ENCODE data around the gene NGLY1. TPM values are rescaled to one million over a fixed set of nuclear protein-coding genes. Genes with fewer than 3 reads are reported as not detected.
A peak's percentile ranks its signal among the peaks of the same experiment; 100 is the strongest.

The NGLY1 gene
- total and polyA plus RNA-seq, 2 of the 8 experiments (the other 6 are each of a cell fraction or from before 2014, with no cell fraction given) = 3.1 to 24.8 TPM

DNA sequence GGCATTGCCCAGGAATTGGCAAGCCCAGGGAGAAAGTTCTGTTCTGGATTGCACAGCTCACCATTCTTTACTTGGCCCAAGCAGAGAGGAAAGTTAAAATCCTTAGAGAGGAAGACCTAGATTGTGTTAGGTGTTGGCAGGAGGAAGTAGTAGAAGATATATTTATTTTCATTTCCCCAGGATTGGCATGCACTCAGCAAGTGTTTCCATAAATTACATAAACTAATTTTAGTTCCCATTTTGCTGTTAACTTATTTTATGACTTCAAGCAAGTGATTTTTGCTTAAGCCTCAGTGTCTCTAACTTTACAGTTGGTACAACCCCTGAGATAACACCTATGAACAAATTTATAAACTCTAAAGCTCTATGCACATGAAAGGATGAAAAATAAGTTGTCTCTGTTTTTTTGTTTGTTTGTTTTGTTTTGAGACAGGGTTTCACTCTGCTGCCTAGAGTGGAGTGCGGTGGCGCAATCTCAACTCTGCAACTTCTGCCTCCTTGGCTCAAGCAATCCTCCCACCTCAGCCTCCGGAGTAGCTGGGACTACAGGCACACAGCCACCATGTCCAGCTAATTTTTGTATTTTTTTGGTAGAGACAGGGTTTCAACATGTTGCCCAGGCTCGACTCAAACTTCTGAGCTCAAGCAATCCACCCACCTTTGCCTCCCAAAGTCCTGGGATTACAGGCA, 87.4 kb downstream of the NGLY1 start:
- no peak overlapping the region for H2AK5ac ChIP-seq (ENCODE audit: low read depth, low read length)
- H3K79me1 ChIP-seq (ENCODE audit: low read depth, low read length) = no peaks in the 10 kb centered on the region
- FAIRE-seq (no peak), DNase-seq (ENCODE audit: low read depth in 1 of 2, low spot score in 2 of 2) (no peak)
- H2BK15ac ChIP-seq (ENCODE audit: low read length) = no peak overlapping the region
- no peak overlapping the region for H3K56ac ChIP-seq (replicated peaks; ENCODE audit: insufficient read length, low read depth, low read length)
- H3K23ac ChIP-seq (ENCODE audit: insufficient read length) = no peak overlapping the region
- no peak overlapping the region for H3K14ac ChIP-seq (ENCODE audit: insufficient read length)
- H3K18ac ChIP-seq (ENCODE audit: extremely low read depth, low read length) = no peak overlapping the region
- H2BK12ac ChIP-seq (ENCODE audit: low read depth, low read length) = no peak overlapping the region
- TF ChIP-seq, protein P1, sequence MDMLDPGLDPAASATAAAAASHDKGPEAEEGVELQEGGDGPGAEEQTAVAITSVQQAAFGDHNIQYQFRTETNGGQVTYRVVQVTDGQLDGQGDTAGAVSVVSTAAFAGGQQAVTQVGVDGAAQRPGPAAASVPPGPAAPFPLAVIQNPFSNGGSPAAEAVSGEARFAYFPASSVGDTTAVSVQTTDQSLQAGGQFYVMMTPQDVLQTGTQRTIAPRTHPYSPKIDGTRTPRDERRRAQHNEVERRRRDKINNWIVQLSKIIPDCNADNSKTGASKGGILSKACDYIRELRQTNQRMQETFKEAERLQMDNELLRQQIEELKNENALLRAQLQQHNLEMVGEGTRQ (IDR thresholded peaks at IDR 0.05; ENCODE audit: low read length) = no peak
- no peak overlapping the region for H2BK20ac ChIP-seq (ENCODE audit: low read length)
- H3K4me1 ChIP-seq (replicated peaks in 1 of 4; ENCODE audit: control insufficient read depth in 3 of 4, insufficient read depth in 4 of 4, low read length in 3 of 4) = no peaks in the 10 kb centered on the region
- no peak overlapping the region for H3K27ac ChIP-seq (ENCODE audit: low read depth, low read length)
- no peaks in the 10 kb centered on the region for H3K23me2 ChIP-seq (ENCODE audit: low read depth, low read length)
- H3K9me3 ChIP-seq (ENCODE audit: insufficient read depth in 2 of 2, low read depth in 1 of 2, low read length in 1 of 2) = no peaks in the 10 kb centered on the region
- 90% methylated on average over 4 of the region's 4 CpGs; no CpG with 5 or more reads in 1 of the 2 experiments for WGBS, 2 experiments (ENCODE audit: extremely low coverage in 1 of 2, insufficient coverage in 1 of 2, insufficient read length in 1 of 2, insufficient replicate concordance in 2 of 2, low coverage in 1 of 2, low lambda C conversion rate in 2 of 2, missing lambda C conversion rate in 1 of 2)
- no peaks in the 10 kb centered on the region for H3K36me3 ChIP-seq (ENCODE audit: control insufficient read depth in 2 of 4, insufficient read depth in 4 of 4, low read length in 3 of 4)
- H4K20me1 ChIP-seq (replicated peaks in 1 of 2; ENCODE audit: control insufficient read depth in 1 of 2, insufficient read depth in 2 of 2, low read length in 2 of 2) = no peaks in the 10 kb centered on the region
- H3K79me2 ChIP-seq (ENCODE audit: control insufficient read depth in 1 of 2, insufficient read depth in 2 of 2, low read length in 2 of 2) = no peaks in the 10 kb centered on the region
- H3K4me2 ChIP-seq (ENCODE audit: insufficient read depth in 1 of 2, low read depth in 2 of 2, low read length in 2 of 2) = no peak overlapping the region
- 0 out of 2 replicates have a peak overlapping the region, but pooled peaks have one; percentile 29 for H2AFZ ChIP-seq (ENCODE audit: low read length)
- H4K91ac ChIP-seq (replicated peaks; ENCODE audit: insufficient read length, low read length) = no peak overlapping the region
- ChIA-PET POLR2A (ENCODE audit: partially characterized antibody) (no interaction called here), CTCF (ENCODE audit: partially characterized antibody) (interaction anchor here (0.8 kb wide), 1 partner anchor 161 kb away, joined by 3 read pairs; no protein-coding TSS in a partner anchor)
- H2BK5ac ChIP-seq (ENCODE audit: low read depth, low read length) = no peak overlapping the region
- no peak overlapping the region for H3K4me3 ChIP-seq (ENCODE audit: extremely low read depth in 1 of 4, insufficient read depth in 2 of 4, low read depth in 3 of 4, low read length in 4 of 4)
- H4K8ac ChIP-seq (ENCODE audit: extremely low read depth, insufficient read depth, low read length) = no peak overlapping the region
- no peak overlapping the region for H3K9ac ChIP-seq (replicated peaks in 1 of 4; ENCODE audit: extremely low read depth in 1 of 4, low read depth in 3 of 4, low read length in 3 of 4)
- H3K27me3 ChIP-seq (replicated peaks in 1 of 4; ENCODE audit: control insufficient read depth in 3 of 4, extremely low read depth in 1 of 4, insufficient read depth in 3 of 4, low read length in 3 of 4) = no peaks in the 10 kb centered on the region
- no peak overlapping the region for H4K5ac ChIP-seq (ENCODE audit: insufficient read length, low read depth, low read length)
- H2BK120ac ChIP-seq (replicated peaks; ENCODE audit: low read depth, low read length) = no peak overlapping the region
- no peak overlapping the region for H3K4ac ChIP-seq (replicated peaks; ENCODE audit: insufficient read length, low read depth, low read length)
